DMS 273 treated with DMSO at 0.1 percent for 48 hours (cell line): ENCODE data around the gene ATG4D.
A peak's percentile ranks its signal among the peaks of the same experiment; 100 is the strongest.
"Not testable (repeated sequence)": the region's sequence is repeated elsewhere in the genome, so short reads cannot be mapped to it uniquely, and the experiment has no call there.

Experiments used
- DNase-seq: peaks from one replicate; lab custom pipeline; 2025; lab: John Stamatoyannopoulos, UW

The ATG4D gene

DNA sequence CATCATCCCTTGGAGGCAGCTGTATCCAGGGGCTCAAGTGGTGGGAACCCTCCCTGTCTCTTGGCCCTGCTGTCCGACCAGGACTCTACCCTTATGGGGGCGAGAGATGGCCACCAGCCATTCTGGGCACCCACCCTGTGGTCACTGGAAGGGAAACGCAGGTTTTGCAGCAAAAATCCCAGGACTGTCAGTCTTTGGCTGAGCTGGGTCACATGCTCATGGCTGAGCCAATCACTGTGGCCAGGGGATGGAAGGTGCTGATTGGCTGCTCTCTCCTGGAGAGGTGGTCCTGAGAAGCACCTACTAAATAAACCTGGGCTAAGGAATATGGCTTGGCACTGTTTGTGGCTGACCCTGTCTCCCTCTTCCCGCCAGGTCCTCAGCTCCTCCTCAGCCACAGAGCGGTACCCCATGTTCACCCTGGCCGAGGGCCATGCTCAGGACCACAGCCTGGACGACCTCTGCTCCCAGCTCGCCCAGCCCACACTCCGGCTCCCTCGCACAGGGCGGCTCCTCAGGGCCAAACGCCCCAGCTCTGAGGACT is 8.9 kb downstream of the ATG4D start:
- peak; percentile 17 for DNase-seq

DNA sequence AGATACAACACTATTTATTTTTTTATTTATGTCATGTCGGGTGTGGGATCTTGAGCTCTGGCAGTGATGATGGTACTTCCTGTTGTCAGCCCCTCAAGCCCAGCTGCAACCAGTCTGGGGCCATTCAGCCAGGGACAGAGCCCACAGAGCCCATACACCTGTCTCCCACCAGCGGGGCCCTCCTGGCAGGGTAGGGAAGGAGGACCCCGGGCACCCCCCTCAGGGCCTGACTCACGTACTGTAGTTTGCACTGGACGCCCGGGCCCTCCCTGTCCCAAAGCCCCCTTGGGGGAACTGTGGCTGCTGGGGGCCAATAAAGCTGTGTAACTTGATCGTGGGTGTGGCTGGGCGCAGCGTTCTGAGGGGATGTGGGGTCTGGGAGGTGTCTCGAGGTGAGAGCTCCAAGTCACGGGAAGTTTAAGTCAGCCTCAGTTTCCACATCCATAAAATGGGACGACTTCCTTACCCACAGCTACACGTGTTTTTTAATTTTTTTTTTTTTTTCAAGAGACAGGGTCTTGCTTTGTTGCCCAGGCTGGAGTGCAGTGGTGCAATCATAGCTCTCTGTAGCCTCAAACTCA is 9.5 kb downstream of the ATG4D start:
- DNase-seq: no peak

GRCh38 chr19:10553943-10554381 is 10.3 kb downstream of the ATG4D start:
- DNase-seq: no peak

- no peak for DNase-seq
Measured at GRCh38 chr19:10554760-10555609, 11.3 kb downstream of the ATG4D start.

GRCh38 chr19:10555610-10555973 is 11.9 kb downstream of the ATG4D start:
- DNase-seq: no peak

DNA sequence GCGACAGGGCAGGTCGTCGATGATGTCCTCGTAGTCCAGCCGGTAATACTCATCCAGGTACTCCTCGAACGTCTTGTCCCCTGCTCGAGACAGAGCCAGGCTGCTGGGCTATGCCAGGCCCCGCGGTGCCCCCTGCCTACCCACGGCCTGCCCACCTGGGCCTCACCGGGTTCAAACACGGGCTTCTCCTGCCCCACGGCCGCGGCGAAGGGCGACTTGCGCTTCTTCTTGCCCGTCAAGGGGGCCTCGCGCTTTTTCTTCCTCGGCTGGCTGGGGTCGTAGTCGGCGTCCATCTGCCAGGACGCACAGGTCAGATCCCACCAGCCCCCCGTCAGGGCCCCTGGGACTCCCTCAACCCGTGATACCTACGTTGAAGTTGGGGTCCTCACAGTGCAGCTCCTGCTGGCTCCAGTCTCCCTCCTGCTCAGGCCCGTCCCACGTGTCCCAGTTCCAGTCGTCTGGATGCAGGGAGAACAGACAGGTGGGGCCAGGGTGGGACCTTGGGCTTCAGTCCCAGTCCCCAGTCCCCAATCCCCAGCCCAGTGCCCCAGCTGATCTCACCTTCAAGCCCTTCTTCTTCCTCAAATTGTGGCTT is 14.0 kb downstream of the ATG4D start:
- no peak for DNase-seq

- no peak for DNase-seq
Measured at GRCh38 chr19:10560154-10560553, 16.4 kb downstream of the ATG4D start.

DNA sequence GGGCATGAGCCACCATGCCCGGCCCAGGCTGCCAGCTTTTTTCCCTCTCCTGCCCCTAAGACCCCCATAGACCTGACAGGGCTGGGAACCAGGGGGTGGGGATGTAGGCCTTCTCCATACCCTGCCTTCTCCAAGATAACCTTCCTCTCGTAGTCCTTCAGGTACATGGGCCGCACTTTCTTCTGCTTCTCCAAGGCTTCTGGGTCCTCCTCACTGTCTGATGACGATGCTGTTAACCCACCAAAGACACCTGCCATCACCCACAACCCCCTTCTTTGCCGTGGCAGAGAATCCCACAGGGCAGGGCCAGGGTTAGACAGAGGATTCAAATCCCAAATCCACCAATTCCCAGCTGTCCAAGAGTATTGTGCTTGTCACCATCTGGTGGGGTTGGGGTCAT is 18.9 kb downstream of the ATG4D start:
- DNase-seq: no peak

DNA sequence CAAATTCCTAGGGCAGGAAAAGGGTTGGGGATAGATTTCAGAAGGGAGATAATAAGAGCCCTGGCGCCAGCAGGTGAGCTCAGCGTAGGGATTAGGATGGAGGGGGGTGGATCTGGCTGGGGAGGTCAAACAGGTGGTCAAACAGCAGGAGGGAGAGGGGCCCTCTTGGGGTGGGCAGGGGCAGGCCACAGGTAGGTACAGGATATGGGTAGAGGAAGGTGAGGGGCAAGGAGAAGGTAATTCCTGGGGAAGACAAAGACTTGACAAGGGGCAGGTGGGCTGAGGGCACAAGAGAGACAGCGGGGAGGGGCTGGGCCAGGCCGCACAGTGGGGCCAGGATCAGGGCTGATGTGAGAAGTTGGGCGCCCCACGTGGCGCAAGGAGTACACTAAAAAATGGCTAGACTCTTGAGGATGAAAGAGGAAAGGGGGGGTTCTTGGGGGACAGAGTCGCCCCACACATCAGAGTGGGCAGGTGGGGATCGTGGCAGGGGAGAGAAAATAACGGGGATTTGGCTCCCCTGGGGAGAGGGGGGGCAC is 21.4 kb downstream of the ATG4D start:
- DNase-seq: no peak

DNA sequence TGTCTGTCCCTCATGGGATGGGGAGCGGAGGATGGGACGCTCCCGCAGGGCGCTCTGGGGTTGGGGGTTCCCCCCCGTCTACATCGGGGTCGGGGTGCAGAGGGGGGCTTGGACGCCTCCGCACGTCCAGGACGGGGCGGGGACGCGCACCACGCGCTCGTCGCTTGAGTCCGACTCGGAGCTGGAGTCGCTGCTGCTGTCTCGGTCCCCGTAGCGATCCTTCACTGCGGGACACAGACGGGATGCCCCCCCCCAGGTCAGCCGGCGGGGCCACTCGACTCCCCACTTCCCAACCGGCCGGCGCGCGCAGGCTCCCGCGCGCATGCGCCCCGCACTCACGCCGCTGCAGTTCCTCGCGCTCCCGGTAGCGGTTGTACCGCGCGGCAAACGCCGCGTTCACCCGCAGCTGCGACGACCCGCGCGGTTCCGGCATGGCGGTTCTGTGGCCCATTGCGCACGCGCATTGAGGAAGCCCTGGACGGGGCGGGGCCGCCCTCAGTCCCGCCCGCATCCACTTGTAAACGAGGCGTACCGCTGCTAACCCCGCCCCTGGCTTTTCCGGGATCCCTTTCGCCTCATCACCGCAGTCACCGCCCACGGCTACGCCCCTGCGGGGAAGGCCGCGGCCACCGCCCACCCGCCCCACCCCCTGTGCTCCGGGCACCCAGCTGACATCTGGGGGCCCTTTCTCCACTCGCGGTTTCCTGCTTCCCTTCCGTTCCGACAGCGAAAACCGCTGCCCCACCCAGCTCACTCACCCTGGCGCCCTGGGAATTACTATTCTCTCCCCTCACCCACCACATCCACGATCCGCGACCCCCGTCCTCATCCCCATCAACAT is 22.1 kb downstream of the ATG4D start, which contains the start of gene KRI1:
KRI1 (minus strand) TSS at position 444 of the 841 bp plus-strand sequence; CDS start at position 433, 11 bp downstream.
- peak; percentile 83 for DNase-seq

DNA sequence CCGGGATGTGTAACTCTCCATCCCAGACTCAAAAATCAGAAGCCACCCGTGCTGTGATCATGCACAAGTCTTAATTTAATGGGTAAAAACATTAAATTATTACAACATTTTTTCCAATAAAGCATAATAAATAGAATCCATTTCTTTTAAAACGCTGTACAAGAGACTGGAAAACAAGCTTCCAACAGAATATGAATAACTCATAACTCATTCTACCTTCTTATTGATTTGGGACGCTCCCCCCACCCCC is 22.6 kb downstream of the ATG4D start:
- DNase-seq: no peak

- no peak for DNase-seq
Measured at GRCh38 chr19:10566658-10567410, 23.1 kb downstream of the ATG4D start.

DNA sequence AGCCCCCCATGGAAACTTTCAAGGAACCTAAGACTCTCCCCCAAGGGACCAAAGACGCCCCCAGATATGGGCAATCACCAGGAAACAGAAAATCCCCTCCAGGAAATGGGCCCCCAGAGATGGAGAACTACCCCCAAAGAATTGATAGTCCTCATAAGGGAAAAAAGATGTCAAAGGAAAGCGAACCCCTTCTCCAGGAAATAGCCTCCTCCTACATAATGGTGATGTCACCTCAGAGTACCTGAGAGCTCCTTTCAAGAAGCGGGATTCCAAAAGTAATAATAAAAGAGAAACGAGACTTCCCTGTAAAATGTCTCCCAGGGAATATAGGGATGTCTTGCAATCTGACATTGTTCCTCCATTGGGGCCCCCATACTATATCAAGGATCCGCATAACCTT is 24.0 kb downstream of the ATG4D start:
- DNase-seq: no peak

- DNase-seq: no peak
Measured at GRCh38 chr19:10568062-10568825, 24.5 kb downstream of the ATG4D start.

GRCh38 chr19:10568826-10569651 is 25.3 kb downstream of the ATG4D start, which contains the start of gene CDKN2D:
TSS of gene CDKN2D (minus strand) at chr19:10568979. CDS start at chr19:10568653, 326 bp downstream.
- peak; percentile 98 for DNase-seq

DNA sequence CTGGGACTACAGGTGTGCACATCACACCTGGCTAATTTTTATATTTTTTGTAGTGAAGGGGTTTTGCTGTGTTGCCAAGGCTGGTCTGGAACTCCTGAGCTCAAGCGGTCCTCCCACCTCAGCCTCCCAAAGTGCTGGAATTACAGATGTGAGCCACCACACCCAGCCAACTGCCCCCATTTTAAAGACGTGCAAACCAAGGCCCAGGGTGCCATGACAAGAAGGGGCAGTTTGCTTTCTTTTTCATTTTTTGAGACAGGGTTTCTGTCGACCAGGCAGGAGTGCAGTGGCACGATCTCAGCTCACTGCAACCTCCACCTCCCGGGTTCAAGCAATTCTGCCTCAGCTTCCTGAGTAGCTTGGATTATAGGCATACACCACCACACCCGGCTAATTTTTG is 30.1 kb downstream of the ATG4D start:
- DNase-seq: not testable (repeated sequence)

GRCh38 chr19:10574462-10574861 is 30.8 kb downstream of the ATG4D start:
- no peak for DNase-seq

DNA sequence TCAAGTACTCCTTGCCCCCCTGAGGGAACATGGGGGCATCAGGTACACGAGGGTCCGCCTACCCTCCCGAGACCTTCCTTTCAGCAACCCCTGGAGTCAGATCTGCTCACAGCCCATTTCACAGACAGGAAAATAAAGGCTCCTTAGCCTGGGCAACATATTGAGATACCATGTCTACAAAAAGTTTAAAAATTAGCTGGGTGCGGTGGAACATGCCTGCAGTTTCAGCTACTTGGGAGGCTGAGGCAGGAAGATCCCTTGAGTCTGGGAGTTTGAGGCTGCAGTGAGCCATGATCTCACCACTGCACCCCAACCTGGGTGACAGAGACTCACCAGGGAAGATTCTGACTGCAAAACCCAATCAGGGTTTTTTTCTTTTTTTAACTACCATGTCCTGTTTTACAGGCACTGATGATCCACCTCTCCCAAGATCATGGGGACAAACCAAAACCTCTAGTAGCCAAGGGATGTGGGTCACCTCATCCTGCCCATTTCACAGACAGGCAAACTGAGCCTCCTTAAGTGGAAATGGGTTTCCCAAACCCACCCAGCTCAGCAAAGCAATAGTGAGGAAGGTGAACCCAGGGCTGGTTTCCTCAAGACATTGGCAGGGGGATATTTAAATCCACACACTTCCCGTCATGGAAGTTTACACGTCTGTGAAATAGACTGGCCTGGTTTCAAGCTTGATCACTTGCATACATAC is 31.5 kb downstream of the ATG4D start:
- no peak for DNase-seq

DNA sequence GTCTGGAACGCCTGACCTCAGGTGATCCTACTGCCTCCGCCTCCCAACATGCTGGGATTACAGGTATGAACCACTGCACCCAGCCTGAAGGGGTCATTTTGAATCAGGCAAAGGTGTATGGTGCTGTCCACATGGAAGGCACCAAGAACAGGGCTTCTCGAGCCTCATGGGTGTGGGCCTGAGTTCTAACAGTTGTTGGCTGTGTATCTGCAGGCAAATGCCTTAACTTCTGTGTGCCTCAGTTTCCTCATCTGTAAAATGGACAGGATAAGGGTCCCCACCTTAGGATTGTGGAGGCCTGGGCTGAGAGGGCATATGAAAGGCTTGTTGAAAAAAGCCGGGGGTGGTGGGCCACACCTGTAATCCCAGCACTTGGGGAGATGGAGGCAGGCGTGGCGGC is 34.2 kb downstream of the ATG4D start:
- no peak for DNase-seq
